GM19397 (cell line): ENCODE data around the gene RAD51B.
"Not testable (repeated sequence)": the region's sequence is repeated elsewhere in the genome, so short reads cannot be mapped to it uniquely, and the experiment has no call there.

Experiments used
- ATAC-seq: cut with Tn5 transposase; IDR thresholded peaks from one replicate; pipeline ENCODE4 v1.9.1; 2021; ENCODE audit warnings: mild to moderate bottlenecking, moderate library complexity; ENCODE audit not compliant: unreplicated experiment

Gene RAD51B

GRCh38 chr14:68698773-68699172, 879.2 kb downstream of the RAD51B start:
- ATAC-seq, result not testable (repeated sequence)

GRCh38 chr14:68701001-68701741, 881.6 kb downstream of the RAD51B start:
- ATAC-seq, result no peak

- no peak for ATAC-seq
These were observed 882.6 kb downstream of the RAD51B start for GRCh38 chr14:68702135-68702534.

GRCh38 chr14:68702578-68702977, 883.0 kb downstream of the RAD51B start:
- ATAC-seq, result no peak

GRCh38 chr14:68703093-68703492, 883.5 kb downstream of the RAD51B start:
- no peak for ATAC-seq

GRCh38 chr14:68704736-68705720, 885.4 kb downstream of the RAD51B start:
- no peak for ATAC-seq

GRCh38 chr14:68705741-68706283, 886.2 kb downstream of the RAD51B start:
- no peak for ATAC-seq

GRCh38 chr14:68707482-68707881, 887.9 kb downstream of the RAD51B start:
- ATAC-seq, result no peak

- ATAC-seq, result no peak
These were observed 888.8 kb downstream of the RAD51B start for GRCh38 chr14:68708343-68708742.

GRCh38 chr14:68709007-68709406, 889.4 kb downstream of the RAD51B start:
- ATAC-seq, result no peak

- ATAC-seq, result no peak
These were observed 891.2 kb downstream of the RAD51B start for GRCh38 chr14:68710776-68711175.

GRCh38 chr14:68711561-68712309, 892.2 kb downstream of the RAD51B start:
- ATAC-seq, result no peak

GRCh38 chr14:68712703-68713370, 893.3 kb downstream of the RAD51B start:
- ATAC-seq, result no peak

GRCh38 chr14:68713782-68714181, 894.2 kb downstream of the RAD51B start:
- ATAC-seq, result no peak

GRCh38 chr14:68714991-68715924, 895.7 kb downstream of the RAD51B start:
- no peak for ATAC-seq

- no peak for ATAC-seq
These were observed 897.1 kb downstream of the RAD51B start for GRCh38 chr14:68716698-68717097.

GRCh38 chr14:68718023-68718990, 898.7 kb downstream of the RAD51B start:
- ATAC-seq, result no peak
